HG02678 (cell line): Measurements from ENCODE around the gene WFIKKN1.

Source experiments
- ATAC-seq: cut with Tn5 transposase; IDR thresholded peaks from one replicate; pipeline ENCODE4 v1.9.1; 2021; ENCODE audit warnings: mild to moderate bottlenecking, moderate library complexity; ENCODE audit not compliant: unreplicated experiment

The WFIKKN1 gene

GRCh38 chr16:636206-637080 is 5.7 kb downstream of the WFIKKN1 start, which contains the start of gene METTL26:
METTL26 (minus strand) TSS chr16:636305; CDS start chr16:636290, 15 bp downstream.
- peak; percentile 73 for ATAC-seq

GRCh38 chr16:637081-638018 is 6.6 kb downstream of the WFIKKN1 start:
- ATAC-seq = no peak

- no peak for ATAC-seq
Measured at GRCh38 chr16:638034-638543, 7.3 kb downstream of the WFIKKN1 start.

- ATAC-seq = no peak
Measured at GRCh38 chr16:638836-639235, 8.1 kb downstream of the WFIKKN1 start.

GRCh38 chr16:640614-641013 is 9.8 kb downstream of the WFIKKN1 start:
- no peak for ATAC-seq

GRCh38 chr16:641326-642188 is 10.8 kb downstream of the WFIKKN1 start, which contains the start of gene MCRIP2:
MCRIP2 (plus strand) TSS chr16:641828; CDS start chr16:641992, 164 bp downstream.
- peak; percentile 59 for ATAC-seq

- ATAC-seq = peak; percentile 41
Measured at GRCh38 chr16:642189-643049, 11.6 kb downstream of the WFIKKN1 start.

GRCh38 chr16:643050-643368 is 12.2 kb downstream of the WFIKKN1 start:
- ATAC-seq = no peak

GRCh38 chr16:644556-644955 is 13.8 kb downstream of the WFIKKN1 start:
- ATAC-seq = no peak

GRCh38 chr16:645852-646678 is 15.3 kb downstream of the WFIKKN1 start:
- no peak for ATAC-seq

GRCh38 chr16:646679-647172 is 15.9 kb downstream of the WFIKKN1 start:
- no peak for ATAC-seq

GRCh38 chr16:647173-647902 is 16.6 kb downstream of the WFIKKN1 start:
- ATAC-seq = no peak

GRCh38 chr16:648071-648780 is 17.4 kb downstream of the WFIKKN1 start:
- ATAC-seq = no peak

GRCh38 chr16:648781-649589 is 18.2 kb downstream of the WFIKKN1 start, which contains the start of gene WDR90:
WDR90 (plus strand) TSS chr16:649365; CDS start chr16:649417, 52 bp downstream.
- peak; percentile 82 for ATAC-seq

GRCh38 chr16:649631-650030 is 18.8 kb downstream of the WFIKKN1 start:
- peak; percentile 12 for ATAC-seq

- ATAC-seq = no peak
Measured at GRCh38 chr16:651844-652243, 21.1 kb downstream of the WFIKKN1 start.
